T47D (cell line): ENCODE data around the gene GALNT4.

ENCODE experiments used
- DNase-seq, 2 experiments: peaks; one replicate each; pipeline versions ENCODE4 v3.0.0 to v3.0.0-alpha.2; 2011 to 2012; ENCODE audit warnings: low read depth in 1 of 2, low spot score in 1 of 2
- JUND ChIP-seq: IDR thresholded peaks from 2 replicates; pipeline ENCODE4 v1.6.1; 2012; ENCODE audit warnings: low read depth
- in situ Hi-C: cut with HindIII; loops from 2 replicates; pipeline ENCODE4 v1.10.0; 2016; ENCODE audit warnings: low sequenced_read_pairs, low pct_unique_long_range_greater_than_20kb

GALNT4 gene

DNA sequence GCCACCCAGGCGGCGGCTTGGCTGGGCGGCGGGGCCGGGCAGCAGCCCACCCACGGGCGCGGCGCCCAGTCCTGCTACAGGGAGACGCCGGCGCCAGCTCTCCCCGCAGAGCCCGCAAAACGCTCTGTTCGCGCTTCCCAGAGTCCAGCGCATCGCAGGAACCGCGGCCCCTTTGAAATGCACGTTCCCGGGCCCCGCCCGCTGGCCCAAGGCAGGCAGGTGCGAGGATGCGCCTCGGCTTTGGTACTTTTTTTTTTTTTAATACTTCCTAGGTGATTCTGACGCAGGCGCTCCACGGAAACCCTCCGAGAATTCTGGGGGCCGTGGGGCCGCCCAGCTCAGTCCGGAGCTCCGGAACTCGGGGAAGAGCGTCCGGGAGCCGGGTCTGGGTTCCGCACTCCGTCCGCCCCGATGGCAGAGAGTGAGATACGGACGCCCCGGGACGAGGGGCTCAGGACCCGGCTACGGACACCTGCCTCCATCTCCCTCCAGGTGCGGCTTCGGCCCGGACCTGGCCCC lies 768 bp upstream of the GALNT4 start:
- peak; percentile 26 to 58 for DNase-seq
- no peak for TF ChIP-seq JUND
- in situ Hi-C loops = no loop called here

DNA sequence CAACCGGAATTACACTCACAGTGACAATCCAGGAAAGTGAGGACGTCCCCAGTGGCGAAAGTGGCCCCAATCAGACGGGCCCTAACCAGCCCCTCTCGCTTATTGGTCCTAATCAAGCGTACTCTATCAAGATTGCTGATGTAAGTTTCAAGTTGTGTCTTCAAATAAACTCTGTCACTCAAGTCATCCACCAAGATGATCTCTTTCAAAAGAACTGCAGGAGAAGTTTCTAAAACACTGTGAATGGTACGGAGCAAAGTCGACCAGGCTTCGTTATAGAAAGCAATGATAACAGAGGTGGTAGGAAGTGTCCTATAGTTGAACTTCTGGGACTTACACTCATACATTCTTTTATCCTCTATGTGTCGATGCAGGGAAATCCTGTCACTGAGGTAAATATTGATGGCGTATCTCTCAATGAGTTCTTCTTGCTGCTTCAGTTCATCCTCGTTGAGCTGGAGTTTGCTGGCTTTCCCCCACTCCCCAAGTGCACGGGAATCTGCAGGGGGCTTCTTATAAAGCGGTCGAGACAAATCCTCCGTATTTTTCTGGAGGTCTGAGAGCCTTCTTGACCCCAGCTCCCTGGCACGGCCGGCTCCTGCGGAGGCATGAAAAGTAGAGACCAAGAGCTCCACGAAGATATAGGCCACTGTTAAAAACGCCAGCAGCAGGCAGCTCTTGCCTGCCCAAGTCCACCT lies 604 bp downstream of the GALNT4 start:
- in situ Hi-C loops = no loop called here
- TF ChIP-seq JUND = no peak
- no peak for DNase-seq

DNA sequence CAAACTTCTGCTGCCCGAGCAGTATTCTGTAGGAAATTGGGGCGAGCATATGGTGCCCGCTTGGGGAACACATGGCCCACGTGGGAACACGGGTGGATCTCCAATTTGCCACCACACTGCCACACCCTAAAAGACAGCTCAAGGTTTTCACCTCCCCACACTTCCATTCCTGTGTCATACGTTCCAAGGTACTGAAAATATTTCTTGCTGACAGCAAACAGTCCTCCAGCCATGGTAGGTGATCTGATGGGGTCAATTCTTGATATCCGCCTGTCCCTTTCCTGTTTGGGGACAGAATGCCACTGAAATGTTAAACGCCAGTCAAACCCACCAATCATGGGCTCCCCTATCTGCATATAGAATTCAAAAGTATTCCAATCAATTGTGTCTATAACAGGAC lies 1.2 kb downstream of the GALNT4 start:
- TF ChIP-seq JUND = no peak
- in situ Hi-C loops = no loop called here
- no peak for DNase-seq

DNA sequence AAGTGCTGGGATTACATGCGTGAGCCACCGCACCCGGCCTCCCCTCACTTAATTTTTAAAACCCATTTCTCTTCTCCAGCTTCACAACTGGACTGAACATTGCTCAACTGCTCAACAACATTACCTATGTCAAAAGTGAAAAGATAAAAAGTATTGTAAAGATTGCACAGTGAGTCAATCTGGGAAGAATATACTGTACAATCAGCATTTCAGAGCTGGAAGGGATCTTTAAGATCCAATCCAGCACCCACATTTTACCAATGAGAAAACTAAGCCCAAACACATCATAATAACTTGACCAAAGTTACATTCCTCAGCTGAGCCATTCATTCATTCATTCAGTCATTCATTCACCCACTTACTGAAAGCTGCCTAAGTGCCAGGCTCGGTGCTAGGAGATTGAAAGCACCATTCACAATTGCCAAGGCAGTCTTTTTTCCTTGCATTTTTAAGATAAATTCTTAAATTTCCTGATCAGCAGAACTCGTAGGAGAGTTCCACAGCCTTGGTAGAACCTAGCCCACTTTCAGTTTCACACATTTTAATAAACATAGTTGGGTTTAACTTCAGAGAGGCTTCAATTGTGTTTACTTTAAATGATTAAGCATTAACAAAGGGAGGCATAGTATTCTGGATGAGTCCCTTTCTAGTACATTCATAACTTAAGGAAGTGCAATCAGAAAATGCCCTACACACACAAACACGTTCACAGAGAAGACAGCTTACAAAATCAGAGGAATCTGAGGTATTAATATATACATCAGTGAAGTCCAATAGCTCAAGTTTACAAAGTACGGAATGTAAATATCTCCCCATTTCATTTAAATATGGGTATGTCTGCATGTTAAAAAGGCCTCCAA lies 3.0 kb downstream of the GALNT4 start:
- no peak for TF ChIP-seq JUND
- in situ Hi-C loops = no loop called here
- DNase-seq = no peak

DNA sequence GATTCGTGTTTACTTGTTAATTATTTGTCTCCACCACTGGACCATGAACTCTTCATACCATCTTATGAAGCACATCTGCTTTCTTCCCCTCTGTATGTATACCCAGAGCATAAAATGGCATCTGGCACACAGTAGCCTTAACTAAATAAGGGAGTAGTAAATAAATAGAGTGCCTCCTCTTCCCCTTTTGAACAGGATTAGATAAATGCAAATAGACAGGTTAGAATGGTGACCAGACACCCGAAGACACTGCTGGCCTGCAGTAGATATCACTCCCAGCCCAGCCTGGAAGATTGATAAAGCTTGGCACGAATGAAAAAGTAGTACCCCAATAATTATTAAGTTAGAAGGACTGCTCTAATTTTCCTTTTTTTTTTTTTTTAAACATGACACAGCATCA lies 6.9 kb downstream of the GALNT4 start:
- in situ Hi-C loops = no loop called here
- no peak for TF ChIP-seq JUND
- no peak for DNase-seq

DNA sequence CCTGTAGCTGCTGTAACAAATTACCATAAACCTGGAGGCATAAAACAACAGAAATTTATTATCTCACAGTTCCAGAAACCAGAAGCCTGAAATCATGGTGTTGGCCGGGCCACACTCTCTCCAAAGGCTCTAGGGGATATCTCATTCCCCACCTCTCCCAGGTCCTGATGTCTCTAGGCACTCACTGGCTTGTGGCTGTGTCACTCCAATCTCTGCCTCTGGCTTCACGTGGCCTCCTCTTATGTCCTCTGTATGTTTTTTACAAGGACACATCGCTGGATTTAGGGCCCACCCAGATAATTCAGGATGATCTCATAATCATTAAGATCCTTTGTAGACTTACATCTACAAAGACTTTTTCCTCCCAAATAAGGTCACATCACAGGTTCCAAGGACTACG lies 8.0 kb downstream of the GALNT4 start:
- in situ Hi-C loops = no loop called here
- DNase-seq = no peak

DNA sequence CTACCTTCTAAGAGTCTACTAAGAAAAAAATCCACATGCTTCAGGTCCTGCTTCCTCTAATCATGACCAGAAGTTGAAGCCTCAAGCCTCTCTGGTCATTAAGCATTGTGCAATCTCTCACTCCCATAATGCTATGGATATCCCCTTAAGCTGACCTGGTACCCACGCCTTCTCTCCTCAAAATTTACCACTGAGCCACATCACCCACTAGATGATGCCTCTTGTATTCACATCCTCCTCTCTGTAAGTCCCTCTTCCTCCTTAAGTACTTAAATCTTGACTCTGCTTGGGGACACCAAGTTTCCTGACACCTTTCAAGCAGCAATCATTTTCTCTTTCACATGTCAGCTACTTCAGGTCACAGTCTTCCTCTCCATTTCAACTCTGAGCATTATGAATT lies 9.8 kb downstream of the GALNT4 start:
- TF ChIP-seq JUND = no peak
- DNase-seq = no peak
- in situ Hi-C loops = no loop called here

More for the DNA sequence above, 8.0 kb downstream of the GALNT4 start:
- TF ChIP-seq JUND = no peak

DNA sequence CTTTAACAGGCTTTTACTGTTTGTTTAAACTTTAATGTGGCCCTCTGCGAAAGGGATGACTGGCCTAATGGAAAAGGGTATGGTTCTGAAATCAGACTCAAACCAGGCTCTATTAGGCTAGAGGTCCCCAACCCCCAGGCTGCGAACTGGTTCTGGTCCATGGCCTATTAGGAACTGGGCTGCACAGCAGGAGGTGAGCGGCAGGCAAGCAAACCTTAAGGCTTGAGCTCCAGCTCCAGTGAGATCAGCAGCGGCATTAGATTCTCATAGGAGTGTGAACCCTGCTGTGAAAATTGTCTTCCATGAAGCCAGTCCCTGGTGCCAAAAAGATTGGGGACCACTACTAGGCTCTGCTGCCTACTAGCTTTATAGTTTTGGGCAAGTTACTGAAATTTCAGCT lies 11.1 kb downstream of the GALNT4 start:
- in situ Hi-C loops = no loop called here
- TF ChIP-seq JUND = no peak
- no peak for DNase-seq

DNA sequence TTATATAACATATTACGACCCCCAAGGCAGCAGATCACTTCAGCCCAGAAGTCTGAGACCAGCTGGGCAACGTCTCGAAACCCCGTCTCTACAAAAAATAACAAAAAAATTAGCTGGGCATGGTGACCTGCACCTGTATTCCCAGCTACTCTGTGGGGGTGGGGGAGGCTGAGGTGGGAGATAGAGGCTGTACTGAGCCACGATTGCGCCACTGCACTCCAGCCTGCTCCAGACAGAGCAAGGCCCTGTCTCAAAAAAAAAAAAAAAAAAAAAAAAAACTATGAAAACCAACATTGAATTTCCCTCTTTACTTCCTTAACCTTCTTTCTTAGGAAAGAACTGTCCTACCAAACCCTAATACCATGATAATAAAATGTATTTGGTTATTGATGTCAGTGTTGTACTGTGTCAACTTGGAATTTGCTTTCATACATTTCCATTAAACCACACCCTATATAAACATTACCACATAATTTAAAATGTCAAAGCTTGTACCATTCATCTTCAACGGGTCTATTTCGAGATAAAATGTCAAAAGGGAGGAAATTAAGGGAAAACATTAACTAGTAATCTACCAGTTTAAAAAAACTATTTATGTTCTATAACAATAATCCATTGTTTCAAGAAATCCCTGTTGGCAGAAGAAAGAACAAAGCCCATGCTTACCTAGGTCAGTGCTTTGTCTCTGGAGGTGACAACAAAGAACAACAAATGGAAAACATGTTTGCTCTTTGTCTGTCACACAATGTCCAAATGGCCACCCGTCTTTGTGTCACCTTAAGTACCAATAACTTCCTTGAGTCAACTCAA lies 17.4 kb downstream of the GALNT4 start:
- in situ Hi-C loops = no loop called here
- TF ChIP-seq JUND = no peak
- DNase-seq = peak in 1 of 2 experiments; percentile 35

DNA sequence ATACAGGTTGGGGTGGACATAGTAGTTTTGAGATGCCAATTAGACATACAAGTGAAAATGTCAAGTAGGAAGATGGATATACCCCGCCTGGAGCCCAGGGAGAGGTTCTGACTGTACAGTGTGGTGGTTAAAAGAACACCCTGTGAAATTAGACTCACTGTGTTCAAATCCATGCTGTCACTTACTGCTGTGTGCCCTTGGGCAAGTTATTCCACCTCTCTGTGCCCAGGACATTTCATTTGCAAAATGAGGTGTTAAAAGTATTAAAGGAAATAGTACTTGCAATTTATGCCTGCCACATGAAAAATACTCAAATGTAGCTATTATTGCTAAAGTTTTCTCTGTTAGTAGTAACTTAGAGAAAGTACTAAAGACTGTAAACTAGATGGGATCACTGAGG lies 18.5 kb downstream of the GALNT4 start:
- in situ Hi-C loops = no loop called here
- no peak for TF ChIP-seq JUND
- DNase-seq = no peak

DNA sequence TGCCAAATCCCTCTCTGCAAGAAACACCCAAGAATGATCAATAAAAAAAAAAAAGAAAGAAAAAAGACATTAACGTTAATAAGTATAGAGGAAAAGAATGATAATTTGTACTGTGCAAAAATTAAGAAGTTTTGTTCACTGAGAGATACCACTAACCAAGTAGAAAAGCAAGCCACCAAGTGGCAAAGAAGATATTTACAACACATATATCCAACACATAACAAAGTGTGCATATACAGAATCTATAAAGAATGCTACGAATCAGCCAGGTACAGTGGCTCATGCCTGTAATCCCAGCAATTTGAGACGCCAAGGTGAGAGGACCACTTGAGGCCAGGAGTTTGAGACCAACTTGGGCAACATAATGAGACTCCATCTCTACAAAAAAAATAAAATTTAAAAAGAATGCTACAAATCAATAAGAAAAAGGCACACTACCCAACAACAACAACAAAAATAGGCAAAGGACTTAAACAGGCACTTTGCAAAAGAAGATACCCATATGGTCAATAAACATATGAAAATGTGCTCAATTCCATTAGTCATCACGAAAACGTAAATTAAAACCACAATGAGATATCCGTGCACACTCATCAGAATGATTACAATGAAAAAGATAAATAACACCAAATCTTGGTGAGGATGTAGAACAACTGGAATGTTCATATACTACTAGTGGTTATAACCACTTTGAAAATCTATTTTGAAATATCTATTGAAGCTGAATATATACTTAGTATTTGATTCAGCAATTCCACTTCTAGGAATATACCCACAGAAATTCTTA lies 19.8 kb downstream of the GALNT4 start:
- TF ChIP-seq JUND = no peak
- in situ Hi-C loops = no loop called here
- peak in 1 of 2 experiments; percentile 12 for DNase-seq

DNA sequence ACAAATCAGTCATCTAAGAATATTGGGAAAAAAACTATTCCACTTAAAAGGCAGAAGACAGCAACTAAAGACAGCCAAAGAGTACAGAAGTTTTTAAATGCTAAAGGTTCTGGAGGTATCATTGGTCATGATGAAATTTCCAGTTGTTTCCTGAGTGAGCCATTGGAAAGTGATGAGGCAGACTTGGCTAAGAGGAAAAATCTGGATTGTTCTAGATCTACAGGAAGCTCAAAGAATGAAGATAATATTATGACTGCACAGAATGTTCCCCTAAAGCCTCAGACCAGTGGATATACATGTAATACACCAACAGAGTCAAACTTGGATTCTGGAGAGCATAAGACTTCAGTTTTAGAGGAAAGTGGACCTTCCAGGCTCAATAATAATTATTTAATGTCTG lies 22.8 kb downstream of the GALNT4 start:
- no peak for TF ChIP-seq JUND
- in situ Hi-C loops = no loop called here
- DNase-seq = no peak
